ENCODE measurements around the gene URI1. TPM values are rescaled to one million over a fixed set of nuclear protein-coding genes. Genes with fewer than 3 reads are reported as not detected.
"Not testable (repeated sequence)": the region's sequence is repeated elsewhere in the genome, so short reads cannot be mapped to it uniquely, and the experiment has no call there.

The URI1 gene
- total RNA-seq, 2 donors from 2014 or later: 49.6 to 59.7 TPM

DNA sequence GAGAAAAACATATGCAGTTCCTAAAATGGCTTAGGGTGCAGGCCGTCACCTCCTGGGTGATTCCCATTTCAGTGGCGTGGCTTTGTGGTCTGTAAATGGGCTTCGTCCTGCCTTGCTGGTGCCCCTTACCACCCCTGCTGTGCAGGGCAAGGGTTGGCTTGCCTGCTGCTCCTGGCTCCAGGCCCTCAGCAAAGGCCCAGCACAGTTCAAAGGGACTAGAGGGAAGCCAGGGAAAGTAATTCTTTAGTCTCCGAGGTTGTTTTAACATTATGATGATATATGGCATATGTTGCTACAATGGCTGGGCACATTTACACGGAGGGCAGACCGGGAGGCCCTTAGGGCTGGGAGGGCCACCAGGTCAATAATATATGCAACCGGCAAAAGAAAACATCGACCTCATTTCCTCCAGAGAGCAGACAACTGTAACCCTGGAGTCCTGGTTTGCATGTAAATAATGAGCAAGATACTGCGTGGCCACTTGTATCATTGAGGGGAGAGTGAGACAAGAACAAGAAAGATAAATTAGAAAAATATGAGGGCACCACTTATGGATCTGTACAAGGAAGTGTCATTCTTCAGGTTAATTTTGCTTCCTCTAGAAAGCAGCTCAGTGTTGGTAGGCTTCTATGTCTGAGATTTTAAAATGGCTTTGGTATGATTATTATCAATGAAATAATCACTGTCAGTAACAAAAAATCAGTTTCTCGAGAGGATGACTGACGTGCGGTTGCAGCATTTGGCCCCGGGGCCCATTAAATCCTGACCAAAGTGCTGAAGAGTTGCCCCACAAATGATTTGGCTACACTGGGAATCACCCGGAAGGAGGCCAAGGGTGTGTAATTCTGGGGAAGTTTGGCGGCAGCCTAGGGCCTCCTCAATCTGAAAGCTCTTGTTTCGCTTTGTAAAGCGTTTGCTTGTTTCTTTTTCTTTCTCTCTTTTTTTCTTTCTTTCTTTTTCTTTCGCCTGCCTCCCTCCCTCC is 32.8 kb upstream of the URI1 start:
- WGBS, 2 experiments (ENCODE audit: insufficient coverage in 1 of 2, insufficient read length in 1 of 2): 84 to 86% methylated on average over 16 to 18 of the region's 18 CpGs
- no peaks in the 10 kb centered on the region for H3K4me1 Mint-ChIP-seq
- no peaks in the 10 kb centered on the region for H3K9me3 Mint-ChIP-seq
- no peak for TF ChIP-seq CTCF (conservative IDR thresholded peaks at IDR 0.05)
- H3K9ac ChIP-seq (ENCODE audit: extremely low read depth, low read length, poor library complexity, severe bottlenecking): no peak overlapping the region
- H3K36me3 ChIP-seq (ENCODE audit: control insufficient read depth, insufficient read depth, low read length): no peaks in the 10 kb centered on the region
- H3K4me3 ChIP-seq (ENCODE audit: low read length): no peak overlapping the region
- H3K4me1 ChIP-seq (ENCODE audit: control insufficient read depth, insufficient read depth, low read length): no peaks in the 10 kb centered on the region
- peaks cover 5% of the 10 kb centered on the region for H3K27me3 Mint-ChIP-seq (ENCODE audit: insufficient read depth)
- no peak overlapping the region for H3K27ac ChIP-seq (ENCODE audit: low read depth, low read length)
- no peak for DNase-seq
- H3K27me3 ChIP-seq (ENCODE audit: control insufficient read depth, insufficient read depth, low read length, poor library complexity, severe bottlenecking): no peaks in the 10 kb centered on the region
- no peak overlapping the region for H3K4me3 Mint-ChIP-seq
- no peak overlapping the region for H3K27ac Mint-ChIP-seq
- H3K9me3 ChIP-seq (ENCODE audit: control insufficient read depth, low read length): no peaks in the 10 kb centered on the region
- H3K36me3 Mint-ChIP-seq (ENCODE audit: low read depth): no peaks in the 10 kb centered on the region

DNA sequence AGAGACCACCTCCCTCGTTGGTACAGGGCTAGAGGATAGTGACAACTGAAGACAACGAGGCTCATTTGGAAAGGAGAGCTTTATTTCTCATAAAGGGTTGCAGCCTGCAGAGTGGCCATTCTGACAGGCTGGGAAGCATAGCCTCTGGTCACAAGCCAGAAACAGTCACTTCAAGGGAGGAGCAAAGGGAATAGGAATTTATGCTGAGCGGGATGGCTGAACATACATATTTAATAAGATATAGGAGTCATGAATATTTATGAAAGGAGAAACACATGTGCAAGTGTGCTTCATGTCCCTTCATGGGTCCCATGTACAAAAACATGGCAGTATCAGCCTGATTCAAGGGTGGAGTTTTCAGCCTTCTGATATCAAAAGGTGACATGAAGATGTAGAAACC is 27.1 kb upstream of the URI1 start:
- Mint-ChIP-seq H3K27ac (no peak overlapping the region), H3K9me3 (no peaks in the 10 kb centered on the region), H3K4me1 (no peaks in the 10 kb centered on the region), H3K4me3 (no peak overlapping the region), H3K36me3 (ENCODE audit: low read depth) (no peaks in the 10 kb centered on the region), H3K27me3 (ENCODE audit: insufficient read depth) (peaks cover 6% of the 10 kb centered on the region)
- TF ChIP-seq CTCF (conservative IDR thresholded peaks at IDR 0.05): no peak
- no peak overlapping the region for H3K9ac ChIP-seq (ENCODE audit: extremely low read depth, low read length, poor library complexity, severe bottlenecking)
- WGBS, 2 experiments (ENCODE audit: insufficient coverage in 1 of 2, insufficient read length in 1 of 2): 67 to 68% methylated on average over 2 to 3 of the region's 3 CpGs
- H3K27ac ChIP-seq (ENCODE audit: low read depth, low read length): no peak overlapping the region
- no peaks in the 10 kb centered on the region for H3K9me3 ChIP-seq (ENCODE audit: control insufficient read depth, low read length)
- DNase-seq: no peak
- H3K4me1 ChIP-seq (ENCODE audit: control insufficient read depth, insufficient read depth, low read length): no peaks in the 10 kb centered on the region
- no peak overlapping the region for H3K4me3 ChIP-seq (ENCODE audit: low read length)
- H3K36me3 ChIP-seq (ENCODE audit: control insufficient read depth, insufficient read depth, low read length): no peaks in the 10 kb centered on the region
- H3K27me3 ChIP-seq (ENCODE audit: control insufficient read depth, insufficient read depth, low read length, poor library complexity, severe bottlenecking): no peaks in the 10 kb centered on the region

GRCh38 chr19:29915832-29916231 is 26.2 kb upstream of the URI1 start:
- 64% methylated on average over 1 of the region's 2 CpGs; no CpG with 5 or more reads in 1 of the 2 experiments for WGBS, 2 experiments (ENCODE audit: insufficient coverage in 1 of 2, insufficient read length in 1 of 2)
- not testable (repeated sequence) for H3K4me1 ChIP-seq (ENCODE audit: control insufficient read depth, insufficient read depth, low read length); H3K9me3 Mint-ChIP-seq; H3K27me3 Mint-ChIP-seq (ENCODE audit: insufficient read depth); H3K27ac ChIP-seq (ENCODE audit: low read depth, low read length); H3K27me3 ChIP-seq (ENCODE audit: control insufficient read depth, insufficient read depth, low read length, poor library complexity, severe bottlenecking); H3K4me3 ChIP-seq (ENCODE audit: low read length); H3K36me3 Mint-ChIP-seq (ENCODE audit: low read depth); DNase-seq; H3K9ac ChIP-seq (ENCODE audit: extremely low read depth, low read length, poor library complexity, severe bottlenecking); H3K4me3 Mint-ChIP-seq; H3K9me3 ChIP-seq (ENCODE audit: control insufficient read depth, low read length); H3K36me3 ChIP-seq (ENCODE audit: control insufficient read depth, insufficient read depth, low read length); H3K27ac Mint-ChIP-seq; H3K4me1 Mint-ChIP-seq

All from endodermal cell (in vitro differentiated cells).